SK-N-SH treated with all-trans-retinoic acid at 6 μM for 48 hours (cell line): ENCODE data around the gene NOS2.

Experiments
- PPARA ChIP-seq: fragments of 250-450 bp; sonication (Bioruptor Pico); IDR thresholded peaks from 2 replicates; pipeline ENCODE4 v1.5.0; 2020; ENCODE audit warnings: mild to moderate bottlenecking, borderline replicate concordance
- ZC3H10 ChIP-seq: fragments of 250-450 bp; sonication (Bioruptor Pico); IDR thresholded peaks from 2 replicates; pipeline ENCODE4 v1.5.1; 2021; ENCODE audit warnings: mild to moderate bottlenecking, moderate library complexity
- ZFP3 ChIP-seq: fragments of 250-450 bp; sonication (Bioruptor Pico); IDR thresholded peaks from 2 replicates; pipeline ENCODE4 v1.5.0; 2020; ENCODE audit warnings: mild to moderate bottlenecking, moderate library complexity
- ZFP30 ChIP-seq: fragments of 450-650 bp; formaldehyde crosslinking; IDR thresholded peaks from 2 replicates; pipeline ENCODE4 v1.5.0; 2022; ENCODE audit warnings: mild to moderate bottlenecking, moderate library complexity
- ZNF565 ChIP-seq: fragments of 450-650 bp; formaldehyde crosslinking; conservative IDR thresholded peaks from 2 replicates; pipeline ENCODE4 v1.5.0; 2020; ENCODE audit warnings: low read depth, mild to moderate bottlenecking, moderate library complexity
- ZNF8 ChIP-seq: fragments of 450-650 bp; formaldehyde crosslinking; IDR thresholded peaks from 2 replicates; pipeline ENCODE4 v1.5.0; 2020; ENCODE audit warnings: mild to moderate bottlenecking, moderate library complexity
- TF ChIP-seq, protein P1 (sequence below): fragments of 250-450 bp; sonication (Bioruptor Pico); IDR thresholded peaks from 2 replicates; pipeline ENCODE4 v1.8.0; 2021; ENCODE audit warnings: low read depth, mild to moderate bottlenecking, moderate library complexity, borderline replicate concordance
- TF ChIP-seq, protein P2 (sequence below): fragments of 250-450 bp; sonication (Bioruptor Pico); IDR thresholded peaks from 2 replicates; pipeline ENCODE4 v1.8.0; 2020; ENCODE audit warnings: mild to moderate bottlenecking, moderate library complexity, borderline replicate concordance
- TF ChIP-seq, protein P3 (sequence below): fragments of 250-450 bp; sonication (Bioruptor Pico); IDR thresholded peaks from 2 replicates; pipeline ENCODE4 v1.5.0; 2020; ENCODE audit warnings: mild to moderate bottlenecking, moderate library complexity

DNA sequence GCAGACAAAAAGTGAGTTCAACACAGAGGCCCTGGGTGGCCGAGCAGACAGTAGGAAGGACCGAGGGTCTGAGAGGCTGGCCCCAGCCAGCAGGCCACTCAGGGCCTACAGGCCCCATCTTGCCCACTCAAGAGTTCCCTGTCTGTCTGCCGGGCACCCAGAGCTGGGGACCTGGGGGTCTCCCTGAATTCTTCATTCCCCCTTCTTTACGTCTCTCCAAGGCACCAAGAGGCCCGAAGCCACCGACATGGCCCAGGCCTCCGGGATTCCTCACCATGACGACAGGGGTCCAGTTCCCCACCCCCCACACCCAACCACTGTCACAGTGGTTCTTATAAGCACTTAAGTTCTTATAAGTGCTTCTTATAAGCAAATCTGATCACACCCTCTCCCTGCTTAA is 49.2 kb downstream of the NOS2 start:
- TF ChIP-seq ZFP3 (no peak), ZNF8 (CRISPR knock-in tag) (no peak), ZFP30 (no peak), ZC3H10 (CRISPR knock-in tag) (no peak), ZNF565 (CRISPR knock-in tag) (no peak), PPARA (CRISPR knock-in tag) (no peak)
- TF ChIP-seq, protein P1, sequence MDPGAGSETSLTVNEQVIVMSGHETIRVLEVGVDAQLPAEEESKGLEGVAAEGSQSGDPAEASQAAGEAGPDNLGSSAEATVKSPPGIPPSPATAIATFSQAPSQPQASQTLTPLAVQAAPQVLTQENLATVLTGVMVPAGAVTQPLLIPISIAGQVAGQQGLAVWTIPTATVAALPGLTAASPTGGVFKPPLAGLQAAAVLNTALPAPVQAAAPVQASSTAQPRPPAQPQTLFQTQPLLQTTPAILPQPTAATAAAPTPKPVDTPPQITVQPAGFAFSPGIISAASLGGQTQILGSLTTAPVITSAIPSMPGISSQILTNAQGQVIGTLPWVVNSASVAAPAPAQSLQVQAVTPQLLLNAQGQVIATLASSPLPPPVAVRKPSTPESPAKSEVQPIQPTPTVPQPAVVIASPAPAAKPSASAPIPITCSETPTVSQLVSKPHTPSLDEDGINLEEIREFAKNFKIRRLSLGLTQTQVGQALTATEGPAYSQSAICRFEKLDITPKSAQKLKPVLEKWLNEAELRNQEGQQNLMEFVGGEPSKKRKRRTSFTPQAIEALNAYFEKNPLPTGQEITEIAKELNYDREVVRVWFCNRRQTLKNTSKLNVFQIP: no peak
- TF ChIP-seq, protein P2, sequence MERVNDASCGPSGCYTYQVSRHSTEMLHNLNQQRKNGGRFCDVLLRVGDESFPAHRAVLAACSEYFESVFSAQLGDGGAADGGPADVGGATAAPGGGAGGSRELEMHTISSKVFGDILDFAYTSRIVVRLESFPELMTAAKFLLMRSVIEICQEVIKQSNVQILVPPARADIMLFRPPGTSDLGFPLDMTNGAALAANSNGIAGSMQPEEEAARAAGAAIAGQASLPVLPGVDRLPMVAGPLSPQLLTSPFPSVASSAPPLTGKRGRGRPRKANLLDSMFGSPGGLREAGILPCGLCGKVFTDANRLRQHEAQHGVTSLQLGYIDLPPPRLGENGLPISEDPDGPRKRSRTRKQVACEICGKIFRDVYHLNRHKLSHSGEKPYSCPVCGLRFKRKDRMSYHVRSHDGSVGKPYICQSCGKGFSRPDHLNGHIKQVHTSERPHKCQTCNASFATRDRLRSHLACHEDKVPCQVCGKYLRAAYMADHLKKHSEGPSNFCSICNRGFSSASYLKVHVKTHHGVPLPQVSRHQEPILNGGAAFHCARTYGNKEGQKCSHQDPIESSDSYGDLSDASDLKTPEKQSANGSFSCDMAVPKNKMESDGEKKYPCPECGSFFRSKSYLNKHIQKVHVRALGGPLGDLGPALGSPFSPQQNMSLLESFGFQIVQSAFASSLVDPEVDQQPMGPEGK: no peak
- TF ChIP-seq, protein P3, sequence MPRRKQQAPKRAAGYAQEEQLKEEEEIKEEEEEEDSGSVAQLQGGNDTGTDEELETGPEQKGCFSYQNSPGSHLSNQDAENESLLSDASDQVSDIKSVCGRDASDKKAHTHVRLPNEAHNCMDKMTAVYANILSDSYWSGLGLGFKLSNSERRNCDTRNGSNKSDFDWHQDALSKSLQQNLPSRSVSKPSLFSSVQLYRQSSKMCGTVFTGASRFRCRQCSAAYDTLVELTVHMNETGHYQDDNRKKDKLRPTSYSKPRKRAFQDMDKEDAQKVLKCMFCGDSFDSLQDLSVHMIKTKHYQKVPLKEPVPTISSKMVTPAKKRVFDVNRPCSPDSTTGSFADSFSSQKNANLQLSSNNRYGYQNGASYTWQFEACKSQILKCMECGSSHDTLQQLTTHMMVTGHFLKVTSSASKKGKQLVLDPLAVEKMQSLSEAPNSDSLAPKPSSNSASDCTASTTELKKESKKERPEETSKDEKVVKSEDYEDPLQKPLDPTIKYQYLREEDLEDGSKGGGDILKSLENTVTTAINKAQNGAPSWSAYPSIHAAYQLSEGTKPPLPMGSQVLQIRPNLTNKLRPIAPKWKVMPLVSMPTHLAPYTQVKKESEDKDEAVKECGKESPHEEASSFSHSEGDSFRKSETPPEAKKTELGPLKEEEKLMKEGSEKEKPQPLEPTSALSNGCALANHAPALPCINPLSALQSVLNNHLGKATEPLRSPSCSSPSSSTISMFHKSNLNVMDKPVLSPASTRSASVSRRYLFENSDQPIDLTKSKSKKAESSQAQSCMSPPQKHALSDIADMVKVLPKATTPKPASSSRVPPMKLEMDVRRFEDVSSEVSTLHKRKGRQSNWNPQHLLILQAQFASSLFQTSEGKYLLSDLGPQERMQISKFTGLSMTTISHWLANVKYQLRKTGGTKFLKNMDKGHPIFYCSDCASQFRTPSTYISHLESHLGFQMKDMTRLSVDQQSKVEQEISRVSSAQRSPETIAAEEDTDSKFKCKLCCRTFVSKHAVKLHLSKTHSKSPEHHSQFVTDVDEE (CRISPR knock-in tag): no peak
